HL-60 (cell line): ENCODE data around the gene C1QL3.

Experiments
- DNase-seq, 2 experiments: peaks; one replicate each; pipeline ENCODE4 v3.0.0-alpha.2; 2010 to 2020; ENCODE audit warnings: low read depth in 1 of 2, low spot score in 1 of 2
- H3K27ac ChIP-seq: fragments of 250-450 bp; sonication (Bioruptor Pico); replicated peaks from 2 replicates; pipeline ENCODE4 v1.5.1; 2020; ENCODE audit warnings: mild to moderate bottlenecking, moderate library complexity
- H3K27me3 ChIP-seq: fragments of 250-450 bp; sonication (Bioruptor Pico); 2 replicates; pipeline ENCODE4 v1.5.1; 2021; ENCODE audit warnings: mild to moderate bottlenecking, moderate library complexity; ENCODE audit not compliant: insufficient read depth, poor library complexity, severe bottlenecking
- H3K4me3 ChIP-seq: replicated peaks from 2 replicates; pipeline ENCODE4 v1.5.1; 2011; ENCODE audit warnings: mild to moderate bottlenecking, control low read depth, low read length; ENCODE audit not compliant: insufficient read depth
- CTCF ChIP-seq: IDR thresholded peaks from one replicate; pipeline ENCODE4 v1.5.1; 2011; ENCODE audit warnings: low read length, control low read depth, inconsistent platforms; ENCODE audit not compliant: insufficient read depth
- GABPA ChIP-seq: IDR thresholded peaks from 2 replicates; pipeline ENCODE4 v1.6.1; 2012; ENCODE audit warnings: low read depth
- POLR2AphosphoS5 ChIP-seq: IDR thresholded peaks from 2 replicates; pipeline ENCODE4 v1.6.1; 2012; ENCODE audit warnings: low read depth
- REST ChIP-seq: IDR thresholded peaks from 2 replicates; pipeline ENCODE4 v1.6.1; 2012; ENCODE audit warnings: low read depth; ENCODE audit not compliant: insufficient replicate concordance
- SPI1 ChIP-seq: IDR thresholded peaks from 2 replicates; pipeline ENCODE4 v1.6.1; 2012; ENCODE audit warnings: low read depth, mild to moderate bottlenecking, borderline replicate concordance

C1QL3 gene

GRCh38 chr10:16470747-16471146 is 50.9 kb downstream of the C1QL3 start:
- TF ChIP-seq REST: no peak
- TF ChIP-seq CTCF: no peak
- no peak for TF ChIP-seq POLR2AphosphoS5
- TF ChIP-seq SPI1: no peak
- TF ChIP-seq GABPA: no peak
- DNase-seq: no peak
- H3K27ac ChIP-seq: no peak overlapping the region

GRCh38 chr10:16466001-16466400 is 55.7 kb downstream of the C1QL3 start:
- Histone ChIP-seq H3K27ac (no peak overlapping the region), H3K27me3 (no peaks in the 10 kb centered on the region), H3K4me3 (no peak overlapping the region)
- TF ChIP-seq POLR2AphosphoS5: no peak
- no peak for TF ChIP-seq REST
- no peak for TF ChIP-seq CTCF
- TF ChIP-seq GABPA: no peak
- no peak for TF ChIP-seq SPI1
- no peak for DNase-seq

More at GRCh38 chr10:16470747-16471146, 50.9 kb downstream of the C1QL3 start:
- H3K27me3 ChIP-seq: no peaks in the 10 kb centered on the region
- H3K4me3 ChIP-seq: no peak overlapping the region
